Measurements from ENCODE around the gene CCL14.
"Not testable (repeated sequence)": the region's sequence is repeated elsewhere in the genome, so short reads cannot be mapped to it uniquely, and the experiment has no call there.

The CCL14 gene

GRCh38 chr17:36004594-36005108 lies 18.1 kb upstream of the CCL14 start:
- no peak for TF ChIP-seq JUND (IDR thresholded peaks at IDR 0.05; ENCODE audit: low read depth)
- no peak for DNase-seq (ENCODE audit: low read depth in 1 of 2, low spot score in 1 of 2)
- in situ Hi-C loops (cut with HindIII; ENCODE audit: low pct_unique_long_range_greater_than_20kb, low sequenced_read_pairs), result no loop called here

- no peak for DNase-seq (ENCODE audit: low read depth in 1 of 2, low spot score in 1 of 2)
- no peak for TF ChIP-seq JUND (IDR thresholded peaks at IDR 0.05; ENCODE audit: low read depth)
- in situ Hi-C loops (cut with HindIII; ENCODE audit: low pct_unique_long_range_greater_than_20kb, low sequenced_read_pairs), result no loop called here
Measured at GRCh38 chr17:36002631-36003030, 16.1 kb upstream of the CCL14 start.

- DNase-seq (ENCODE audit: low read depth in 1 of 2, low spot score in 1 of 2), result no peak
- in situ Hi-C loops (cut with HindIII; ENCODE audit: low pct_unique_long_range_greater_than_20kb, low sequenced_read_pairs), result no loop called here
- TF ChIP-seq JUND (IDR thresholded peaks at IDR 0.05; ENCODE audit: low read depth), result no peak
Measured at GRCh38 chr17:36001862-36002603, 15.5 kb upstream of the CCL14 start.

DNA sequence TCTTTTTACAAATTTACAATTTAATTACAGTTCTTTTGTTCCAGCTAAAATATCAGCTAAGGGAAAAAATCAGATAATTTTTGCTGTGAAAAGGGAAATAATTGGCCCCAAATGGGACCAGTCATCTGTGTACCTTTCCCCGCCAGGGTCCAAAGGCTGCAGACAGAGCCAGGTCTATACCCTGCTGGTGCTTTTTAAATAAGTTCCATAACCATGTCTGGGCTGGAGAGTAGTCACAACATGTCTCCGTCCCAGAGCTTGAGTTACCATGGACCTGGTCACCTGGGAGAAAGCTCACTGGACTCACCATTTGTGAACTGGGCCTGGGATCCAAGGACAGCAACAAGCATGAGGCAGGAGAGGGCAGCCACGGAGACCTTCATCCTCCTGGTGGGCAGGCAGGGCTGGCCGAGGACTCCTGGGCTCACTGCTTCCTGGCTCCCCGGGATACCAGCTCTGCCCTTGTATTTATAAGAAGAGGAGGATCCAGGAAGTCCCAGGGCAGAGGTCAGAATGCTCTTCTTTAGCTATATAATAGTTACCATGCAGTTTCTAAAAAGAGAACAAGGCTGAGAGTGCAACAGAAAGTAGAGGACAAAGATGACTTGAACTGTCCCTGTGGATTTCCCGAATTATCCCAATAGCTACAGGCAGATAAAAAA lies 14.7 kb upstream of the CCL14 start, which contains the start of gene CCL15:
Gene CCL15, minus strand, starts transcription at position 444 of the 662 bp plus-strand sequence. Its CDS starts 61 bp downstream, at position 383.
- TF ChIP-seq JUND (IDR thresholded peaks at IDR 0.05; ENCODE audit: low read depth), result no peak
- in situ Hi-C loops (cut with HindIII; ENCODE audit: low pct_unique_long_range_greater_than_20kb, low sequenced_read_pairs), result no loop called here
- DNase-seq (ENCODE audit: low read depth in 1 of 2, low spot score in 1 of 2), result no peak

DNA sequence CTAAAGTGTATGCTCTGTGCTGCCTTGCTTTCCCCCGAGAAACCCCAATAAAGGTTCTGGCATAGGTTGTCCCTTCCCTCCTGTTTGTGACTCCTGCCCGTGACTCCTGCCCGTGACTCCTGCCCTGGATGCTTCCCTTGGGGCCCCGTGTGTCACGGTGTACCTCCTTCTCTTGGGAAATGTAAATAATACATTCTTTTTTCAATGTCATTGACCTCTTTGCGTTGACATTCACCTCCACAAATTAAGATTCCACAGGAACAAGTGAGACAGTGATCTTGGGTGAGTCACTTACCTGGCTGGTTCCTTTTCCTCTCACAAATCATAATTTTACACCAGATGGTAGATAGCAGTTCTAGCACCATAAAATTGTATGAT lies 14.2 kb upstream of the CCL14 start:
- in situ Hi-C loops (cut with HindIII; ENCODE audit: low pct_unique_long_range_greater_than_20kb, low sequenced_read_pairs), result no loop called here
- DNase-seq (ENCODE audit: low read depth in 1 of 2, low spot score in 1 of 2), result peak in 1 of 2 experiments; percentile 27
- TF ChIP-seq JUND (IDR thresholded peaks at IDR 0.05; ENCODE audit: low read depth), result no peak

DNA sequence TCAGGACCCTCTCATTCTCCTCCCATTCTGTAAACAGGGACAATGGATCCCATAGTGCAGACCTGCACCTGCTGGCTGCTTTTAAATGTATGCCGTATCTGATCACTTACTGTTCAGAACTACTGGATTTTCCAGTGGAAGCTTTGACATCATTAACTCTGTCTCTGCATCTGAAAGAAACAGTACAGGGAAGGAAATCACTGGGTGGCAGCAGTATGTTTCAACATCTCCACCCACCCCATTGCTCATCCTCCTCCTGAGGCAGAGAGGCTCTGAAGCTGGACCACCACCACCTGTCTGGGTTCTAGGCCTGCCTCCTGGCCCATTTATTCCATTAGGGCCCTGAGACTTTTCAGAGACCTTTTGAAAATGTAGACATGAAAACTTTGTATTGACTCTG lies 12.2 kb upstream of the CCL14 start:
- DNase-seq (ENCODE audit: low read depth in 1 of 2, low spot score in 1 of 2), result no peak
- no peak for TF ChIP-seq JUND (IDR thresholded peaks at IDR 0.05; ENCODE audit: low read depth)
- in situ Hi-C loops (cut with HindIII; ENCODE audit: low pct_unique_long_range_greater_than_20kb, low sequenced_read_pairs), result no loop called here

- no peak for DNase-seq (ENCODE audit: low read depth in 1 of 2, low spot score in 1 of 2)
- TF ChIP-seq JUND (IDR thresholded peaks at IDR 0.05; ENCODE audit: low read depth), result no peak
- in situ Hi-C loops (cut with HindIII; ENCODE audit: low pct_unique_long_range_greater_than_20kb, low sequenced_read_pairs), result no loop called here
Measured at GRCh38 chr17:35998018-35998545, 11.6 kb upstream of the CCL14 start.

DNA sequence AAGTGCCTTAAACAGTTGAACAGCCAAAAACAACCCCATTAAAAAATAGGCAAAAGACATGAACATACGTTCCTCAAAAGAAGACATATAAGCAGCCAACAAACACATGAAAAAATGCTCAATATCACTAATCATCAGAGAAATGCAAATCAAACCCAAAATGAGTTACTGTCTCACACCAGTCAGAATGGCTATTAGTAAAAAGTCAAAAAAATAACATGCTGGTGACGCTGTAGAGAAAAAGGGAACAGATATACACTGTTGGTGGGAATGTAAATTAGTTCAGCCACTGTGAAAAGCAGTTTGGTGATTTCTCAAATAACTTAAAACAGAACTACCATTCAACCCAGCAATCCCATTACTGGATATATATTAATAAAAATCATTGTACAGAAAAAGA lies 8.8 kb upstream of the CCL14 start:
- in situ Hi-C loops (cut with HindIII; ENCODE audit: low pct_unique_long_range_greater_than_20kb, low sequenced_read_pairs); DNase-seq (ENCODE audit: low read depth in 1 of 2, low spot score in 1 of 2): not testable (repeated sequence)

DNA sequence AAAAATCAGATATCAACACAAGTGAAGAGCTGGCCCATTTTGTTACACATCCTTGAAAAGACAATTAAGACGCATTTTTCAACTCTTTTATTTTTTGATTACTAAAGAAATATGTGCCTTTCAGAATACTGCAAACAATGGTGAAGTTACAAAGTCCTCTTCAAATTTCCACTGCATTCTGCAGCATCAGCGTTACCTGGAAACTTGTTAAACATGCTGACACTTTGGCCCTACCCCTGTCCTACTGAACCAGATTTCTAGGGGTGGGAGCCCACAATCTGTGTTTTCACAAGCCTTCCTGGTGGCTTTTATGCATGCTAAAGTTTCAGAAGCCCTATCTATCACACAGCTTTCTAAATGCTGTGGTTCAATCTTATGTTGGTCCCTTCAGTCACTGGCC lies 4.5 kb upstream of the CCL14 start:
- no peak for TF ChIP-seq JUND (IDR thresholded peaks at IDR 0.05; ENCODE audit: low read depth)
- no peak for DNase-seq (ENCODE audit: low read depth in 1 of 2, low spot score in 1 of 2)
- in situ Hi-C loops (cut with HindIII; ENCODE audit: low pct_unique_long_range_greater_than_20kb, low sequenced_read_pairs), result no loop called here

- in situ Hi-C loops (cut with HindIII; ENCODE audit: low pct_unique_long_range_greater_than_20kb, low sequenced_read_pairs), result no loop called here
- DNase-seq (ENCODE audit: low read depth in 1 of 2, low spot score in 1 of 2), result no peak
- no peak for TF ChIP-seq JUND (IDR thresholded peaks at IDR 0.05; ENCODE audit: low read depth)
Measured at GRCh38 chr17:35988164-35988563, 1.6 kb upstream of the CCL14 start.

DNA sequence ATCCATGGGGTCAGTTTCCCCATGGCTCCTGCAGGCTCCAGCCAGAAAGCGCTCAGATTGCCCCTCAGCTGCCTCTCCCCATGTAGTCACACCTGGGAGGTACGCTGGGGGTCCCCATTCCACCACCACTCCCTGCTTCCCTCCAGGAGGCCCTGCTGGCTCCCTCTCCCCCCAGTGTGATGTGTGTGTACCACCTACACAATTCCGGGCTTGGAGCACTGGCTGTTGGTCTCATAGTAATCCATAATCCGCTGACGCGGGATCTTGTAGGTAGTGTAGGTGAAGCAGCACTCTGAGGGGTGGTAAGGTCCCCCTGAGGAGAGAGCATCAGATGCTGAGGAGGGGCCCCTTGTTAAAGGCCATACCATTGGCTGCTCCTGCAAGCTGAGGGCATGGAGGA lies 2.4 kb downstream of the CCL14 start:
- DNase-seq (ENCODE audit: low read depth in 1 of 2, low spot score in 1 of 2), result no peak
- in situ Hi-C loops (cut with HindIII; ENCODE audit: low pct_unique_long_range_greater_than_20kb, low sequenced_read_pairs), result no loop called here
- TF ChIP-seq JUND (IDR thresholded peaks at IDR 0.05; ENCODE audit: low read depth), result no peak

GRCh38 chr17:35982409-35983191 lies 3.9 kb downstream of the CCL14 start:
- DNase-seq (ENCODE audit: low read depth in 1 of 2, low spot score in 1 of 2), result no peak
- no peak for TF ChIP-seq JUND (IDR thresholded peaks at IDR 0.05; ENCODE audit: low read depth)
- in situ Hi-C loops (cut with HindIII; ENCODE audit: low pct_unique_long_range_greater_than_20kb, low sequenced_read_pairs), result no loop called here
